Endothelial cell of umbilical vein (primary cell): Measurements from ENCODE around the gene NDUFB4. TPM values are rescaled to one million over a fixed set of nuclear protein-coding genes. Genes with fewer than 3 reads are reported as not detected.

Source experiments
- BruUV-seq: library from RNA; stranded (reverse); fragments of 400-500 nt; replicated peaks from 2 replicates; lab custom pipeline; 2021; lab: Mats Ljungman, UMichigan
- CTCF ChIA-PET: fragments of 300-600, 350-600 bp; sonication (Branson Sonifier 250); formaldehyde crosslinking; loops from one replicate; lab custom pipeline; 2021; ENCODE audit warnings: antibody characterized with exemption, inconsistent platforms; lab: Charles Lee
- POLR2A ChIA-PET: fragments of 300-600, 350-600 bp; sonication (Branson Sonifier 250); formaldehyde crosslinking; loops from one replicate; lab custom pipeline; 2021; ENCODE audit warnings: antibody characterized with exemption, inconsistent platforms; lab: Charles Lee
- DNase-seq: peaks from one replicate; pipeline ENCODE4 v3.0.0-alpha.2; 2011; ENCODE audit warnings: low read depth, low spot score
- FAIRE-seq: peaks from 2 replicates; lab custom pipeline; 2011; peaks lifted over from hg19 to GRCh38; lab: Jason Lieb, UNC
- H2AFZ ChIP-seq: 2 replicates; pipeline ENCODE4 v1.6.0; 2012; ENCODE audit warnings: low read depth, low read length, control low read depth, inconsistent platforms
- H3K27ac ChIP-seq: 2 replicates; pipeline ENCODE4 v1.5.1; 2011; ENCODE audit warnings: low read depth, mild to moderate bottlenecking, control low read depth, low read length, moderate library complexity; ENCODE audit not compliant: insufficient read depth
- H3K27me3 ChIP-seq, 2 experiments: 2 replicates each; pipeline versions ENCODE4 v1.6.0 to v1.6.1; 2011; ENCODE audit warnings: low read length in 2 of 2, mixed read lengths in 1 of 2; ENCODE audit not compliant: control insufficient read depth in 2 of 2, insufficient read depth in 2 of 2
- H3K36me3 ChIP-seq, 2 experiments: 2 replicates in 1 of 2; 3 replicates in 1 of 2; pipeline ENCODE4 v1.5.1; 2011; ENCODE audit warnings: low read length in 2 of 2, mild to moderate bottlenecking in 1 of 2, moderate library complexity in 1 of 2; ENCODE audit not compliant: control insufficient read depth in 2 of 2, insufficient read depth in 2 of 2; ENCODE audit errors: extremely low read depth in 1 of 2
- H3K4me1 ChIP-seq: 3 replicates; pipeline ENCODE4 v1.5.1; 2011; ENCODE audit warnings: mild to moderate bottlenecking, low read length; ENCODE audit not compliant: control insufficient read depth, insufficient read depth; ENCODE audit errors: extremely low read depth
- H3K4me2 ChIP-seq: 2 replicates; pipeline ENCODE4 v1.6.1; 2011; ENCODE audit warnings: low read length, control low read depth, mixed read lengths; ENCODE audit not compliant: insufficient read depth
- H3K4me3 ChIP-seq, 3 experiments: fragments of 200-600 bp in 1 of 3; sonication (generic), shearing (Covaris generic) in 1 of 3; replicated peaks in 1 of 3; 2 replicates each; pipeline ENCODE4 v1.5.1; 2011 to 2016; ENCODE audit warnings: control low read depth in 3 of 3, low read length in 3 of 3, mild to moderate bottlenecking in 2 of 3, inconsistent platforms in 1 of 3, low read depth in 1 of 3, moderate library complexity in 1 of 3; ENCODE audit not compliant: insufficient read depth in 1 of 3
- H3K79me2 ChIP-seq: 2 replicates; pipeline ENCODE4 v1.6.0; 2012; ENCODE audit warnings: low read length, inconsistent platforms; ENCODE audit not compliant: control insufficient read depth, insufficient read depth
- H3K9ac ChIP-seq: replicated peaks from 2 replicates; pipeline ENCODE3; 2011; ENCODE audit warnings: low read length, control low read depth; ENCODE audit not compliant: insufficient read depth; ENCODE audit errors: extremely low read depth
- H3K9me1 ChIP-seq: replicated peaks from 3 replicates; pipeline ENCODE4 v1.6.0; 2011; ENCODE audit warnings: mild to moderate bottlenecking, low read length; ENCODE audit not compliant: control insufficient read depth, insufficient read depth; ENCODE audit errors: extremely low read depth
- H3K9me3 ChIP-seq: replicated peaks from 2 replicates; pipeline ENCODE4 v1.5.1; 2012; ENCODE audit warnings: low read length, inconsistent platforms; ENCODE audit not compliant: control insufficient read depth, insufficient read depth
- H4K20me1 ChIP-seq: replicated peaks from 2 replicates; pipeline ENCODE3; 2011; ENCODE audit warnings: mild to moderate bottlenecking, low read length; ENCODE audit not compliant: control insufficient read depth, insufficient read depth; ENCODE audit errors: extremely low read depth
- GATA2 ChIP-seq: IDR thresholded peaks from 2 replicates; pipeline ENCODE4 v1.7.0; 2011; ENCODE audit warnings: low read depth, mild to moderate bottlenecking, moderate library complexity, mixed read lengths, low read length; ENCODE audit not compliant: insufficient read length, insufficient read depth
- JUN ChIP-seq: IDR thresholded peaks from 2 replicates; pipeline ENCODE4 v1.6.1; 2011; ENCODE audit warnings: borderline replicate concordance, low read depth; ENCODE audit not compliant: insufficient read length, insufficient read depth
- MYC ChIP-seq: IDR thresholded peaks from one replicate; pipeline ENCODE4 v1.6.1; 2011; ENCODE audit warnings: mild to moderate bottlenecking, low read depth, low read length
- dilution Hi-C: fragments of 300-500 bp; cut with MboI; formaldehyde crosslinking; loops from one replicate; pipeline ENCODE4 v1.15.0; 2019; ENCODE audit warnings: low sequenced_read_pairs; ENCODE audit not compliant: extremely low pct_ligation_motif_present
- intact Hi-C: fragments of 100-400 bp; cut with micrococcal nuclease; formaldehyde crosslinking; loops from one replicate; pipeline ENCODE4 v1.10.0; 2022
- polyA plus RNA-seq, 4 experiments: library from polyadenylated mRNA; depleted of rRNA in 3 of 4; stranded (reverse) in 3 of 4; unstranded in 1 of 4; fragments of >200 nt; gene quantifications; 2 replicates each; pipeline versions ENCODE4 v1.2.1 to v1.2.3, GENCODE V29; 2011 to 2012; ENCODE audit warnings: missing spikeins in 1 of 4
- total RNA-seq: library from RNA; stranded (reverse); gene quantifications from 2 replicates; pipeline ENCODE4 v1.2.3, GENCODE V29; 2021
- TF ChIP-seq, protein P1 (sequence below): IDR thresholded peaks from 2 replicates; pipeline ENCODE4 v1.6.1; 2011; ENCODE audit not compliant: insufficient read depth, insufficient read length
- TF ChIP-seq, protein P2 (sequence below), 2 donors: IDR thresholded peaks; 1 replicate in 1 of 2; 2 replicates in 1 of 2; pipeline ENCODE4 v1.5.1; 2011; ENCODE audit warnings: low read length in 2 of 2, mild to moderate bottlenecking in 2 of 2, moderate library complexity in 2 of 2, control low read depth in 1 of 2, inconsistent platforms in 1 of 2, low read depth in 1 of 2; ENCODE audit not compliant: insufficient read depth in 1 of 2; ENCODE audit errors: extremely low read depth in 1 of 2

Gene NDUFB4
- total and polyA plus RNA-seq, 2 donors (not counting 3 experiments of a cell fraction or from before 2014, with no cell fraction given) = 140 to 191 TPM

DNA sequence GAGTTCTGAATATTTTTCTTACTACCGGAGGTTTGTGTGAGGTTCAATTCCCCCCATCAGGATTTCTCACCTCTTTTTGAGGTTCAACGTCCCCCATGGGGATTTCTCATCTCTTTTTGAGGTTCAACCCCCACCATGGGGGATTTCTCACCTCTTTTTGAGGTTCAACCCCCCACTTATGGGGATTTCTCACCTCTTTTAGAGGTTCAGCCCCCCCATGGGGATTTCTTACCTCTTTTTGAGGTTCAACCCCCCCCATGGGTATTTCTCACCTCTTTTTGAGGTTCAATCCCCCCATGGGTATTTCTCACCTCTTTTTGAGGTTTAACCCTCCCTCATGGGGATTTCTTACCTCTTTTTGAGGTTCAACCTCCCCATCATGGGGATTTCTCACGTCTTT lies 26.3 kb downstream of the NDUFB4 start:
- peaks cover 8% of the 10 kb centered on the region for H3K4me1 ChIP-seq
- no peak overlapping the region for H3K9ac ChIP-seq
- H3K79me2 ChIP-seq = no peaks in the 10 kb centered on the region
- no peaks in the 10 kb centered on the region for H4K20me1 ChIP-seq
- H3K27me3 ChIP-seq = no peaks in the 10 kb centered on the region
- H2AFZ ChIP-seq = no peak overlapping the region
- ChIA-PET CTCF (interaction anchor here (0.6 to 1.8 kb wide), 9 partner anchors 12 to 181 kb away, joined by 3 to 31 read pairs (median 3); partner anchors contain the start of gene NDUFB4), POLR2A (no interaction called here)
- FAIRE-seq (no peak), DNase-seq (no peak)
- no peak overlapping the region for H3K27ac ChIP-seq
- no peaks in the 10 kb centered on the region for H3K9me1 ChIP-seq
- no peak overlapping the region for H3K4me3 ChIP-seq
- no TSS peak for BruUV-seq
- TF ChIP-seq MYC (no peak), JUN (no peak), GATA2 (no peak)
- TF ChIP-seq, protein P1, sequence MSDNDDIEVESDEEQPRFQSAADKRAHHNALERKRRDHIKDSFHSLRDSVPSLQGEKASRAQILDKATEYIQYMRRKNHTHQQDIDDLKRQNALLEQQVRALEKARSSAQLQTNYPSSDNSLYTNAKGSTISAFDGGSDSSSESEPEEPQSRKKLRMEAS = no peak
- TF ChIP-seq, protein P2, sequence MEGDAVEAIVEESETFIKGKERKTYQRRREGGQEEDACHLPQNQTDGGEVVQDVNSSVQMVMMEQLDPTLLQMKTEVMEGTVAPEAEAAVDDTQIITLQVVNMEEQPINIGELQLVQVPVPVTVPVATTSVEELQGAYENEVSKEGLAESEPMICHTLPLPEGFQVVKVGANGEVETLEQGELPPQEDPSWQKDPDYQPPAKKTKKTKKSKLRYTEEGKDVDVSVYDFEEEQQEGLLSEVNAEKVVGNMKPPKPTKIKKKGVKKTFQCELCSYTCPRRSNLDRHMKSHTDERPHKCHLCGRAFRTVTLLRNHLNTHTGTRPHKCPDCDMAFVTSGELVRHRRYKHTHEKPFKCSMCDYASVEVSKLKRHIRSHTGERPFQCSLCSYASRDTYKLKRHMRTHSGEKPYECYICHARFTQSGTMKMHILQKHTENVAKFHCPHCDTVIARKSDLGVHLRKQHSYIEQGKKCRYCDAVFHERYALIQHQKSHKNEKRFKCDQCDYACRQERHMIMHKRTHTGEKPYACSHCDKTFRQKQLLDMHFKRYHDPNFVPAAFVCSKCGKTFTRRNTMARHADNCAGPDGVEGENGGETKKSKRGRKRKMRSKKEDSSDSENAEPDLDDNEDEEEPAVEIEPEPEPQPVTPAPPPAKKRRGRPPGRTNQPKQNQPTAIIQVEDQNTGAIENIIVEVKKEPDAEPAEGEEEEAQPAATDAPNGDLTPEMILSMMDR (IDR thresholded peaks at IDR 0.05; ENCODE audit: extremely low read depth in 1 of 2, insufficient read depth in 1 of 2, low read depth in 1 of 2, low read length in 2 of 2) = no peak
- no peaks in the 10 kb centered on the region for H3K9me3 ChIP-seq
- no peak overlapping the region for H3K4me2 ChIP-seq
- H3K36me3 ChIP-seq = no peaks in the 10 kb centered on the region
- intact Hi-C loops = loop anchor here (10.0 kb wide), 1 partner anchor 462 kb away; no protein-coding TSS in a partner anchor
- dilution Hi-C loops = no loop called here
